ENCODE results near the gene BLCAP.
A peak's percentile ranks its signal among the peaks of the same experiment; 100 is the strongest.

The BLCAP gene

GRCh38 chr20:37529968-37530600 lies 2.4 kb upstream of the BLCAP start:
- DNase-seq (ENCODE audit: low spot score), result no peak

GRCh38 chr20:37529214-37529967 lies 1.7 kb upstream of the BLCAP start:
- DNase-seq (ENCODE audit: low spot score), result no peak

GRCh38 chr20:37528446-37529213 lies 954 bp upstream of the BLCAP start:
- DNase-seq (ENCODE audit: low spot score), result no peak

GRCh38 chr20:37526839-37527637 lies 638 bp downstream of the BLCAP start:
- peak; percentile 59 for DNase-seq (ENCODE audit: low spot score)

GRCh38 chr20:37526238-37526838 lies 1.3 kb downstream of the BLCAP start:
- DNase-seq (ENCODE audit: low spot score), result peak; percentile 72

GRCh38 chr20:37525810-37526209 lies 1.9 kb downstream of the BLCAP start:
- DNase-seq (ENCODE audit: low spot score), result no peak

- peak; percentile 65 for DNase-seq (ENCODE audit: low spot score)
These were observed 2.6 kb downstream of the BLCAP start for GRCh38 chr20:37524859-37525708.

- no peak for DNase-seq (ENCODE audit: low spot score)
These were observed 3.6 kb downstream of the BLCAP start for GRCh38 chr20:37523911-37524700.

GRCh38 chr20:37523012-37523391 lies 4.7 kb downstream of the BLCAP start:
- no peak for DNase-seq (ENCODE audit: low spot score)

- no peak for DNase-seq (ENCODE audit: low spot score)
These were observed 5.2 kb downstream of the BLCAP start for GRCh38 chr20:37522260-37523011.

- DNase-seq (ENCODE audit: low spot score), result no peak
These were observed 6.5 kb downstream of the BLCAP start, which contains the start of gene NNAT for GRCh38 chr20:37521061-37521771. NNAT (plus strand) TSS chr20:37521250; CDS start chr20:37521332, 82 bp downstream.

GRCh38 chr20:37520419-37520955 lies 7.2 kb downstream of the BLCAP start:
- DNase-seq (ENCODE audit: low spot score), result no peak

GRCh38 chr20:37519508-37520418 lies 7.9 kb downstream of the BLCAP start:
- no peak for DNase-seq (ENCODE audit: low spot score)

GRCh38 chr20:37518606-37519507 lies 8.8 kb downstream of the BLCAP start:
- no peak for DNase-seq (ENCODE audit: low spot score)

GRCh38 chr20:37518059-37518458 lies 9.6 kb downstream of the BLCAP start:
- no peak for DNase-seq (ENCODE audit: low spot score)
